Esophagus muscularis mucosa (tissue), 4 donors: ENCODE results near the gene PITRM1. TPM values are rescaled to one million over a fixed set of nuclear protein-coding genes. Genes with fewer than 3 reads are reported as not detected.

Source experiments
- DNase-seq: peaks from one replicate; pipeline ENCODE4 v3.0.0-alpha.2; 2017; ENCODE audit errors: extremely low spot score
- H3K27ac ChIP-seq, 4 donors: fragments of 200-600 bp; sonication (generic); replicated peaks in 1 of 4; 1 replicate in 3 of 4; 2 replicates in 1 of 4; pipeline ENCODE4 v1.5.1; 2016 to 2019; ENCODE audit warnings: mild to moderate bottlenecking in 1 of 4
- H3K27me3 ChIP-seq, 4 donors: fragments of 200-600 bp; sonication (generic); one replicate each; pipeline versions ENCODE4 v1.5.1 to v1.6.0; 2016 to 2019
- H3K36me3 ChIP-seq, 4 donors: fragments of 200-600 bp; sonication (generic); one replicate each; pipeline ENCODE4 v1.5.1; 2016 to 2019
- H3K4me1 ChIP-seq, 4 donors: fragments of 200-600 bp; sonication (generic); one replicate each; pipeline ENCODE4 v1.5.1; 2016 to 2019
- H3K4me3 ChIP-seq, 4 donors: fragments of 200-600 bp; sonication (generic); 1 replicate in 2 of 4; 2 replicates in 2 of 4; pipeline ENCODE4 v1.5.1; 2016 to 2019; ENCODE audit warnings: mild to moderate bottlenecking in 4 of 4, moderate library complexity in 1 of 4
- H3K9me3 ChIP-seq, 4 donors: fragments of 200-600 bp; sonication (generic); 1 replicate in 3 of 4; 2 replicates in 1 of 4; pipeline ENCODE4 v1.5.1; 2016 to 2019
- EP300 ChIP-seq: sonication (generic); formaldehyde crosslinking; IDR thresholded peaks from one replicate; pipeline ENCODE4 v1.6.1; 2017; ENCODE audit warnings: antibody characterized with exemption
- POLR2A ChIP-seq: fragments of 450-650 bp; IDR thresholded peaks from one replicate; pipeline ENCODE4 v1.6.1; 2017; ENCODE audit warnings: antibody characterized with exemption, moderate library complexity, mild to moderate bottlenecking, low read depth
- POLR2AphosphoS5 ChIP-seq, 2 donors: sonication (generic); formaldehyde crosslinking; IDR thresholded peaks; one replicate each; pipeline ENCODE4 v1.6.1; 2017; ENCODE audit warnings: antibody characterized with exemption in 2 of 2
- WGBS: methylation state at CpG from one replicate; pipeline ENCODE4 v1.1.5; 2018; 5-methylcytosine and 5-hydroxymethylcytosine counted together
- intact Hi-C: fragments of 100-400 bp; cut with DNase I; formaldehyde crosslinking; loops from one replicate; pipeline ENCODE4 v1.15.1; 2023
- total RNA-seq, 4 donors: library from RNA; depleted of rRNA; stranded (reverse); fragments of >200 nt; gene quantifications; one replicate each; pipeline versions ENCODE4 v1.1.0 to v1.2.1, GENCODE V29; 2016
- TF ChIP-seq, protein P1 (sequence below), 3 experiments: fragments of 200-600 bp in 2 of 3; fragments of 450-650 bp in 1 of 3; sonication (generic) in 2 of 3; IDR thresholded peaks; one replicate each; pipeline ENCODE4 v1.5.1; 2017 to 2019; ENCODE audit warnings: antibody characterized with exemption in 3 of 3, mild to moderate bottlenecking in 2 of 3, moderate library complexity in 1 of 3

PITRM1 gene
- total RNA-seq, 4 donors from 2014 or later: 75.5 to 103 (median 84.9) TPM

DNA sequence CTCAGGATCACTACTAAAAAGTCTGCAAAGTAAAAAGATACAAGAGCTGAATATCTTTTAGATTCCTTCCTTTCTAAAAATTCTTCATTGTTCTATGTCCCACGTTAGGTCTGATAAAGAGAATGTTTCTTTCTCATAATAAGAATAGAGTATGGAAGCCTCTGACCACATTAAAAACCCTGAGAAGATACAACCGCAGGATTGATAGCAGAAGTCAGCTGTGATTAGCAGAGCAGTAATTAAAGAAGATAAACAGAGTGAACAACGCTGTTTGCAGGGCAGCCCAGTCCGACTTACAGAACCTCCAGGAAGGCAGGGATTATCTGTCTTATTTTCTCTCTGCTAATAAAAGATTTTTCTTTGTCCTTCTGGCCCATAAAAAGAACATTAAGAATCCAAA, 31.4 kb upstream of the PITRM1 start:
- intact Hi-C loops: no loop called here
- H3K4me3 ChIP-seq: no peak overlapping the region
- H3K27me3 ChIP-seq: peaks cover 0 to 10% (median 0%) of the 10 kb centered on the region in 4 donors
- H3K36me3 ChIP-seq: no peaks in the 10 kb centered on the region
- WGBS: 68% methylated on average over 4 of the region's 4 CpGs
- H3K27ac ChIP-seq: no peak overlapping the region
- TF ChIP-seq, protein P1, sequence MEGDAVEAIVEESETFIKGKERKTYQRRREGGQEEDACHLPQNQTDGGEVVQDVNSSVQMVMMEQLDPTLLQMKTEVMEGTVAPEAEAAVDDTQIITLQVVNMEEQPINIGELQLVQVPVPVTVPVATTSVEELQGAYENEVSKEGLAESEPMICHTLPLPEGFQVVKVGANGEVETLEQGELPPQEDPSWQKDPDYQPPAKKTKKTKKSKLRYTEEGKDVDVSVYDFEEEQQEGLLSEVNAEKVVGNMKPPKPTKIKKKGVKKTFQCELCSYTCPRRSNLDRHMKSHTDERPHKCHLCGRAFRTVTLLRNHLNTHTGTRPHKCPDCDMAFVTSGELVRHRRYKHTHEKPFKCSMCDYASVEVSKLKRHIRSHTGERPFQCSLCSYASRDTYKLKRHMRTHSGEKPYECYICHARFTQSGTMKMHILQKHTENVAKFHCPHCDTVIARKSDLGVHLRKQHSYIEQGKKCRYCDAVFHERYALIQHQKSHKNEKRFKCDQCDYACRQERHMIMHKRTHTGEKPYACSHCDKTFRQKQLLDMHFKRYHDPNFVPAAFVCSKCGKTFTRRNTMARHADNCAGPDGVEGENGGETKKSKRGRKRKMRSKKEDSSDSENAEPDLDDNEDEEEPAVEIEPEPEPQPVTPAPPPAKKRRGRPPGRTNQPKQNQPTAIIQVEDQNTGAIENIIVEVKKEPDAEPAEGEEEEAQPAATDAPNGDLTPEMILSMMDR (IDR thresholded peaks at IDR 0.05): no peak
- TF ChIP-seq EP300 (no peak), POLR2AphosphoS5 (IDR thresholded peaks at IDR 0.05) (no peak)
- H3K9me3 ChIP-seq: no peaks in the 10 kb centered on the region
- H3K4me1 ChIP-seq: no peaks in the 10 kb centered on the region
- no peak for DNase-seq

DNA sequence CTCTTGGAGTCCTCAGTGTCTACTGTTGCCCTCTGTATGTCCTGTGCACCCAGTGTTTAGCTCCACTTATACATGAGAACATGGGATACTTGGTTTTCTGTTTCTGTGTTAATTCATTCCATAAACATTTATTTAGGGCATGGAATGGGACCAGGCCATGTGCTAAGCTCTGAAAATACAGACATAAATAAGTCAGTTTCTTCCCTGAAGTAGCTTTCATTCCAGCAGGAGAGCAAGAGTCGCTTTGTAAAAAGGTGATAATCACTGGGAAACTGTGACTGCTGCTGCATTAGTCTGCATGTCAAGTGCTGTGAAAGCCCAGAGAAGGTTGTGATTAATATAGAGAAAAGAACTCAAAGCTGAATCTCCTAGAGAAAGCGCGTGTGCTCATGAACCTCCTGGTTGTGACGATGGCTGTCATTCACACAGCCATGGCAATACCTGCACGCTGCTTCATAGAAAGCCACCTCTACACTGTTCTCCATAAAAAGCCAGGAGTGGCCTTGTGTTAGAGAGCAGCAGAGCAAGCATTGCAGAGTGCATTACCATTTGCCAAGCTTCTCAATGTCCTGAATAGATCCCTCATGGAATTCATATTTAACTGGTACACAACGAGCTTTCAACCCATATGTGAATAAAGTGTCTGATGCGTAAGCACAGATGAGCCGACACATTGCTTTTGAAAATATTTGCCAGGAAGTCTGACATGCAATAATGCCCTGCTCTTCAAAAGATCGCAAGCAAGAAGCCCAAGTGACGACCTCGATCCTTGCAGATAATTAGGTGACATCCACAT, 30.6 kb upstream of the PITRM1 start:
- Histone ChIP-seq H3K4me1 (no peaks in the 10 kb centered on the region), H3K9me3 (no peaks in the 10 kb centered on the region), H3K4me3 (no peak overlapping the region), H3K27me3 (peaks cover 0 to 6% (median 0%) of the 10 kb centered on the region in 4 donors), H3K27ac (no peak overlapping the region), H3K36me3 (no peaks in the 10 kb centered on the region)
- intact Hi-C loops: no loop called here
- WGBS: 87% methylated on average over 11 of the region's 11 CpGs
- TF ChIP-seq POLR2AphosphoS5 (IDR thresholded peaks at IDR 0.05) (no peak), POLR2A (no peak)
- no peak for DNase-seq

DNA sequence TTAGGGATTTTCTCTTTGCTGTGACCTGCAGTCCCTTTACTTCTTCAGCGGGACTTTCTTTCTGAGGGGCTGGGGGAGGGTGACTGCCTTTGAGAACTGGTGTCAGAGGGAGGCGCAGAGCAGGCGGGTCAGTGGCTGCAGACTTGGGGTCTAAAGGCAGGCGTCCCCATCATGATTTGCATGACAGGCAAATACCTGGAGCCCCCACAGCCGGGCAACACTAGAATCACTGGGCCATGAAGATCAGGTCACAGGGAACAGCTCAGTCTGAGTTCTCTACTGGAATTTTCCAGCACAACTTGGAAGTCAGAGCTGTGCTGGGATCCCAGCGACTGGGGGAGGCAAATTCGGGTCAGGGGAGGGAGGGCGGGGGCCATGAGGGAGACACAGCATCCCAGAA, 29.2 kb upstream of the PITRM1 start:
- Histone ChIP-seq H3K9me3 (no peaks in the 10 kb centered on the region), H3K36me3 (no peaks in the 10 kb centered on the region), H3K27me3 (peaks cover 0 to 3% (median 0%) of the 10 kb centered on the region in 4 donors), H3K4me1 (peaks cover 9 to 13% (median 11%) of the 10 kb centered on the region in 4 donors), H3K27ac (no peak overlapping the region), H3K4me3 (no peak overlapping the region)
- intact Hi-C loops: no loop called here
- no peak for DNase-seq
- 87% methylated on average over 8 of the region's 8 CpGs for WGBS
- TF ChIP-seq POLR2AphosphoS5 (IDR thresholded peaks at IDR 0.05): no peak
- no peak for TF ChIP-seq POLR2A
- TF ChIP-seq, protein P1 (IDR thresholded peaks at IDR 0.05): no peak
- TF ChIP-seq EP300: no peak

DNA sequence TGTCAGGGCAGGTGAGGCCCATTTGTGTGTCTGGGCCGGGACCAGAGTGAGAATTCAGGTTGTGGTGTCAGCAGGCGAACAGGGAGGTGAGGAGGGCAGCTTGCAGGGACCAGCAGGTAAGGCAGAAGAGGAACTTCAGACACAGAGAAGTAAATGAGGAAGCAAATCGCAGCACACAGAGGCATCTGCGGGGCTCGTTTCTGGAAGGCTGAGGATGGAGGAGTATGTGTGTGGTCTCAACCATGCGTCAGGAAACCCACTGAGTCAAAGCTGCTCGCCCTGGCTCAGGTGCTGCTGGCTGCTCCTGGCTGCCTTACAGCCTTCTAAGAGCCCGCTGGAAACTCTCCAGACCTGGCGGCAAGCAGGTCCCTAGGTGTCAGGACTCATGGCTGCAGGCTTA, 26.9 kb upstream of the PITRM1 start:
- no peaks in the 10 kb centered on the region for H3K36me3 ChIP-seq
- intact Hi-C loops: loop anchor here (5.0 to 10.0 kb wide), 2 partner anchors 1455 to 1568 kb away; no protein-coding TSS in a partner anchor
- no peak overlapping the region for H3K27ac ChIP-seq
- H3K27me3 ChIP-seq: peaks cover 0 to 3% (median 0%) of the 10 kb centered on the region in 4 donors
- no peaks in the 10 kb centered on the region for H3K9me3 ChIP-seq
- peaks cover 10 to 16% (median 13%) of the 10 kb centered on the region in 4 donors for H3K4me1 ChIP-seq
- WGBS: 57% methylated on average over 8 of the region's 9 CpGs
- TF ChIP-seq POLR2A: no peak
- TF ChIP-seq POLR2AphosphoS5 (IDR thresholded peaks at IDR 0.05): no peak
- TF ChIP-seq, protein P1 (IDR thresholded peaks at IDR 0.05): no peak
- no peak for TF ChIP-seq EP300
- H3K4me3 ChIP-seq: no peak overlapping the region
- DNase-seq: no peak

DNA sequence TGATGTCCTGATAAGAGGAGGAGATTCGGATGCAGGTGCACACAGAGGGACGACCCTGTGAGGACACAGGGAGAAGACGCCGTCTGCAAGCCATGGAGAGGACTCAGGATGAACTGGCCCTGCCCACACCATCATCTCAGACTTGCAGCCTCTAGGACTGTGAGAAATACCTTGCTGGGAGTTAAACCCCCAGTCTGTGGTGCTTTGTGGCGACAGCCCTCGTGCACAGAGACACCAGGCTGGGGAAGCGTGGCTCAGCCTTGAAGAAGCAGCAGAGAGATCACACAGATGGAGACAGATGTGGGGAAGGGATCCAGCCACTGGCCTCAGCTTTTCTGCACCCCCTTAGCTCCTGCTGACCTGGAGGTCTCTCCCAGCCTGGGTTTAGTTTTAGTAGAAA, 26.3 kb upstream of the PITRM1 start:
- H3K4me3 ChIP-seq: no peak overlapping the region
- 94% methylated on average over 7 of the region's 7 CpGs for WGBS
- H3K9me3 ChIP-seq: no peaks in the 10 kb centered on the region
- H3K27ac ChIP-seq: no peak overlapping the region
- H3K36me3 ChIP-seq: no peaks in the 10 kb centered on the region
- TF ChIP-seq EP300: no peak
- TF ChIP-seq, protein P1 (IDR thresholded peaks at IDR 0.05): no peak
- TF ChIP-seq POLR2AphosphoS5 (IDR thresholded peaks at IDR 0.05): no peak
- TF ChIP-seq POLR2A: no peak
- DNase-seq: no peak
- H3K27me3 ChIP-seq: peaks cover 0 to 3% (median 0%) of the 10 kb centered on the region in 4 donors
- intact Hi-C loops: loop anchor here (5.0 to 10.0 kb wide), 2 partner anchors 1456 to 1568 kb away; no protein-coding TSS in a partner anchor
- peaks cover 10 to 16% (median 13%) of the 10 kb centered on the region in 4 donors for H3K4me1 ChIP-seq
